Measurements from ENCODE around the gene ZNF334.

DNA sequence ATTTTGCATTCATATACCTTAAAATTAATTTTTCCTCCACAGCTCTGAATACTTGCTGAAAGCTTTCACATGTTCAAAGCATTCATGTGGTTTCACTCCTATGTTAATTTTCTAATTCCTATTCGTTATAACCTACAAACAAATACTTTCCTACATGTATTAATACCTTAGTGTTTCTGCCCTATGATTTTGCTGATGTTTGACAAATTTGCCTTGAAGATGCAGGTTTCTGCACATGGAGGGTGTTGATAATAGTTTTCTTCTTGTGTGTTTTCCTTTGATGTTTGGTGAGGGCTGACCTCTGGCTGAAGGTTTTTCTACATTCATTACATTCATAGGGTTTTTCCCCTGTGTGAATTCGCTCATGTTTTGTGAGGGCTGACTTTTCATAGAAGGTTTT lies 57.6 kb downstream of the ZNF334 start:
- TF ChIP-seq, protein P1, sequence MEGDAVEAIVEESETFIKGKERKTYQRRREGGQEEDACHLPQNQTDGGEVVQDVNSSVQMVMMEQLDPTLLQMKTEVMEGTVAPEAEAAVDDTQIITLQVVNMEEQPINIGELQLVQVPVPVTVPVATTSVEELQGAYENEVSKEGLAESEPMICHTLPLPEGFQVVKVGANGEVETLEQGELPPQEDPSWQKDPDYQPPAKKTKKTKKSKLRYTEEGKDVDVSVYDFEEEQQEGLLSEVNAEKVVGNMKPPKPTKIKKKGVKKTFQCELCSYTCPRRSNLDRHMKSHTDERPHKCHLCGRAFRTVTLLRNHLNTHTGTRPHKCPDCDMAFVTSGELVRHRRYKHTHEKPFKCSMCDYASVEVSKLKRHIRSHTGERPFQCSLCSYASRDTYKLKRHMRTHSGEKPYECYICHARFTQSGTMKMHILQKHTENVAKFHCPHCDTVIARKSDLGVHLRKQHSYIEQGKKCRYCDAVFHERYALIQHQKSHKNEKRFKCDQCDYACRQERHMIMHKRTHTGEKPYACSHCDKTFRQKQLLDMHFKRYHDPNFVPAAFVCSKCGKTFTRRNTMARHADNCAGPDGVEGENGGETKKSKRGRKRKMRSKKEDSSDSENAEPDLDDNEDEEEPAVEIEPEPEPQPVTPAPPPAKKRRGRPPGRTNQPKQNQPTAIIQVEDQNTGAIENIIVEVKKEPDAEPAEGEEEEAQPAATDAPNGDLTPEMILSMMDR (conservative IDR thresholded peaks at IDR 0.05; ENCODE audit: low read length) = no peak
- TF ChIP-seq EZH2phosphoT487 (IDR thresholded peaks at IDR 0.05; ENCODE audit: borderline replicate concordance) = no peak
